HFF-Myc (cell line): ENCODE data around the gene MLLT10.
"Not testable (repeated sequence)": the region's sequence is repeated elsewhere in the genome, so short reads cannot be mapped to it uniquely, and the experiment has no call there.

Experiments used
- DNase-seq: peaks from one replicate; pipeline ENCODE4 v3.0.0-alpha.2; 2011; ENCODE audit warnings: low read depth; ENCODE audit errors: extremely low read depth
- H3K4me3 ChIP-seq: replicated peaks from 2 replicates; pipeline ENCODE4 v1.5.1; 2011; ENCODE audit warnings: low read depth, mild to moderate bottlenecking, control low read depth, low read length
- CTCF ChIP-seq: IDR thresholded peaks from 2 replicates; pipeline ENCODE4 v1.5.1; 2012; ENCODE audit warnings: mild to moderate bottlenecking, low read depth, low read length, control low read depth; ENCODE audit errors: missing control alignments

The MLLT10 gene

GRCh38 chr10:21705828-21706176 is 171.8 kb downstream of the MLLT10 start:
- TF ChIP-seq CTCF: no peak
- DNase-seq: no peak
- no peak overlapping the region for H3K4me3 ChIP-seq

- DNase-seq: no peak
- no peak for TF ChIP-seq CTCF
- H3K4me3 ChIP-seq: no peak overlapping the region
Observed at GRCh38 chr10:21707498-21707897, 173.5 kb downstream of the MLLT10 start.

GRCh38 chr10:21712975-21713374 is 178.9 kb downstream of the MLLT10 start:
- H3K4me3 ChIP-seq: no peak overlapping the region
- DNase-seq: no peak
- TF ChIP-seq CTCF: no peak

- no peak for DNase-seq
Observed at GRCh38 chr10:21715531-21716195, 181.6 kb downstream of the MLLT10 start.

GRCh38 chr10:21717437-21718054 is 183.5 kb downstream of the MLLT10 start:
- DNase-seq, H3K4me3 ChIP-seq: not testable (repeated sequence)

More at GRCh38 chr10:21715531-21716195, 181.6 kb downstream of the MLLT10 start:
- no peak overlapping the region for H3K4me3 ChIP-seq
- TF ChIP-seq CTCF: no peak

GRCh38 chr10:21719502-21719901 is 185.5 kb downstream of the MLLT10 start:
- no peak overlapping the region for H3K4me3 ChIP-seq
- no peak for DNase-seq
- TF ChIP-seq CTCF: no peak

- DNase-seq: no peak
- TF ChIP-seq CTCF: no peak
- no peak overlapping the region for H3K4me3 ChIP-seq
Observed at GRCh38 chr10:21720090-21720489, 186.1 kb downstream of the MLLT10 start.
